Skeletal muscle tissue (tissue), 4 donors: ENCODE measurements around the gene FCF1. TPM values are rescaled to one million over a fixed set of nuclear protein-coding genes. Genes with fewer than 3 reads are reported as not detected.

Source experiments
- H3K27ac ChIP-seq: one replicate; pipeline ENCODE4 v1.7.0; 2013; ENCODE audit warnings: mild to moderate bottlenecking, low read depth, low read length, inconsistent platforms
- H3K27me3 ChIP-seq, 3 donors: one replicate each; pipeline ENCODE4 v1.7.0; 2013; ENCODE audit warnings: low read length in 3 of 3; ENCODE audit not compliant: control insufficient read depth in 3 of 3, insufficient read depth in 3 of 3
- H3K36me3 ChIP-seq, 3 donors: one replicate each; pipeline ENCODE4 v1.7.0; 2013; ENCODE audit warnings: low read length in 3 of 3; ENCODE audit not compliant: control insufficient read depth in 3 of 3, insufficient read depth in 3 of 3
- H3K4me1 ChIP-seq, 3 donors: one replicate each; pipeline ENCODE4 v1.7.0; 2013; ENCODE audit warnings: low read length in 3 of 3, mild to moderate bottlenecking in 3 of 3; ENCODE audit not compliant: control insufficient read depth in 3 of 3, insufficient read depth in 3 of 3
- H3K4me3 ChIP-seq, 3 donors: one replicate each; pipeline ENCODE4 v1.7.0; 2013; ENCODE audit warnings: low read length in 3 of 3
- H3K9ac ChIP-seq, 3 donors: one replicate each; pipeline ENCODE4 v1.7.0; 2013; ENCODE audit warnings: low read length in 3 of 3, mild to moderate bottlenecking in 3 of 3, moderate library complexity in 2 of 3, low read depth in 1 of 3
- H3K9me3 ChIP-seq, 3 donors: one replicate each; pipeline ENCODE4 v1.7.0; 2013; ENCODE audit warnings: low read length in 3 of 3; ENCODE audit not compliant: control insufficient read depth in 3 of 3
- total RNA-seq: library from RNA; depleted of rRNA; stranded (reverse); fragments of >200 nt; gene quantifications from one replicate; pipeline ENCODE4 v1.2.3, GENCODE V29; 2014
- donor health status: Osteomylitis.

The FCF1 gene
- total RNA-seq, 1 donor from 2014 or later: 15.1 TPM

DNA sequence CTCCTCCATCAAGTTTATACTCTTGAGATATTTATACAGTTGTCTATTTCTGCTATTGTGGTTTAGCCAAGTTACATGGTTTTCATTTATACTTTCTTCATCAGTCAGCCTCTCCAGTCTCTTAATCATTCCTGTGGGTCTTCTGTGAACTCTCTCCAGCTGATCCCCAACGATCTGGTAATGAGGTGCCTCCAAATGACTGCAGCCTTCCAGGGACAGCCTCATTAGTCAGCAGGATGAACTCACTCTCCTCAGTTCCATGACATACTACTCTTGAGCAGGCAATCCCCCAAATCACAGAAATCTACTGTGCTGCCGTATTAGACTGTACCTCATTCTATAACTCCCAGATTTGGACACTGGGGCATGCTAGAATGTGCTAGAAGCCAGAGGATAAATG, 15.4 kb upstream of the FCF1 start:
- Histone ChIP-seq H3K9ac (no peak overlapping the region), H3K9me3 (no peaks in the 10 kb centered on the region), H3K4me3 (no peak overlapping the region), H3K36me3 (peaks cover 2 to 6% (median 4%) of the 10 kb centered on the region in 3 donors), H3K4me1 (peaks cover 0 to 2% (median under 1%) of the 10 kb centered on the region in 3 donors), H3K27ac (no peak overlapping the region), H3K27me3 (no peaks in the 10 kb centered on the region)

- Histone ChIP-seq H3K4me3 (no peak overlapping the region), H3K36me3 (peaks cover 2 to 6% (median 4%) of the 10 kb centered on the region in 3 donors), H3K4me1 (no peaks in the 10 kb centered on the region), H3K27ac (no peak overlapping the region), H3K27me3 (no peaks in the 10 kb centered on the region), H3K9ac (no peak overlapping the region), H3K9me3 (no peaks in the 10 kb centered on the region)
These were observed 15.0 kb upstream of the FCF1 start for GRCh38 chr14:74697976-74698375.

- Histone ChIP-seq H3K27me3 (no peaks in the 10 kb centered on the region), H3K36me3 (peaks cover 2 to 6% (median 4%) of the 10 kb centered on the region in 3 donors), H3K4me1 (no peaks in the 10 kb centered on the region), H3K9me3 (no peaks in the 10 kb centered on the region), H3K27ac (no peak overlapping the region), H3K9ac (no peak overlapping the region), H3K4me3 (no peak overlapping the region)
These were observed 14.5 kb upstream of the FCF1 start for GRCh38 chr14:74698465-74698864.

GRCh38 chr14:74702293-74702692, 10.7 kb upstream of the FCF1 start:
- Histone ChIP-seq H3K27ac (no peak overlapping the region), H3K9ac (no peak overlapping the region), H3K4me1 (no peaks in the 10 kb centered on the region), H3K27me3 (no peaks in the 10 kb centered on the region), H3K9me3 (no peaks in the 10 kb centered on the region), H3K4me3 (no peak overlapping the region), H3K36me3 (peaks cover 1 to 4% (median 2%) of the 10 kb centered on the region in 3 donors)

- H3K4me1 ChIP-seq: no peaks in the 10 kb centered on the region
- H3K27ac ChIP-seq: no peak overlapping the region
- H3K4me3 ChIP-seq: no peak overlapping the region
- H3K9me3 ChIP-seq: no peaks in the 10 kb centered on the region
- peaks cover 0 to 2% (median 0%) of the 10 kb centered on the region in 3 donors for H3K36me3 ChIP-seq
- H3K9ac ChIP-seq: no peak overlapping the region
- H3K27me3 ChIP-seq: no peaks in the 10 kb centered on the region
These were observed 9.9 kb upstream of the FCF1 start for GRCh38 chr14:74703043-74703442.

- Histone ChIP-seq H3K27me3 (no peaks in the 10 kb centered on the region), H3K4me3 (no peak overlapping the region), H3K9ac (no peak overlapping the region), H3K27ac (no peak overlapping the region), H3K36me3 (peaks cover 0 to 2% (median 0%) of the 10 kb centered on the region in 3 donors), H3K4me1 (no peaks in the 10 kb centered on the region), H3K9me3 (no peaks in the 10 kb centered on the region)
These were observed 8.3 kb upstream of the FCF1 start for GRCh38 chr14:74704656-74705055.

- no peak overlapping the region for H3K27ac ChIP-seq
- H3K9me3 ChIP-seq: no peaks in the 10 kb centered on the region
- H3K4me3 ChIP-seq: no peak overlapping the region
- peaks cover 0 to 2% (median 0%) of the 10 kb centered on the region in 3 donors for H3K36me3 ChIP-seq
- no peaks in the 10 kb centered on the region for H3K27me3 ChIP-seq
- peaks cover 0 to 3% (median 3%) of the 10 kb centered on the region in 3 donors for H3K4me1 ChIP-seq
- no peak overlapping the region for H3K9ac ChIP-seq
These were observed 7.1 kb upstream of the FCF1 start for GRCh38 chr14:74705613-74706500.

DNA sequence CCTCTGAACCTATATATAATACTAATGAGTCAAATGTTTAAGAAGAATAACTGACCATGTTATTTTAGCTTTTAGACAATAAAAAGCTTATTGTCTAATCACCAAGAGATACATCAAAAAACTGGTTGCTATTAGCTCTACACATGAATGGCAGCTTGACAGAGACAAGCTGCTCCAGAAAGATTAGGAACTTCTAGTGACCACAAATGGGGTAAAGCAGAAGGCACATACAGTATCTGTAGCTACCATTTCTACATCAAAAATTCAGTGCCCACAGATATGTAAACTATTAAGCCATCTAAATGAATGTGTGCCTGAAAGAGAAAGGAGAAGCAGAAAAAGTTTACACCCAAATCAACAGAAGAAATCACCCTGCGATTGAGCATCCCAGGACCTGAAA, 2.5 kb upstream of the FCF1 start:
- no peak overlapping the region for H3K9ac ChIP-seq
- no peaks in the 10 kb centered on the region for H3K9me3 ChIP-seq
- H3K27ac ChIP-seq: no peak overlapping the region
- H3K36me3 ChIP-seq: peaks cover 0 to 3% (median 2%) of the 10 kb centered on the region in 3 donors
- H3K27me3 ChIP-seq: no peaks in the 10 kb centered on the region
- H3K4me1 ChIP-seq: peaks cover 4 to 16% (median 10%) of the 10 kb centered on the region in 3 donors
- no peak overlapping the region for H3K4me3 ChIP-seq

GRCh38 chr14:74711651-74712050, 1.3 kb upstream of the FCF1 start:
- Histone ChIP-seq H3K9me3 (no peaks in the 10 kb centered on the region), H3K9ac (no peak overlapping the region), H3K36me3 (peaks cover 0 to 14% (median 5%) of the 10 kb centered on the region in 3 donors), H3K4me1 (peaks cover 4 to 16% (median 10%) of the 10 kb centered on the region in 3 donors), H3K27ac (no peak overlapping the region), H3K27me3 (no peaks in the 10 kb centered on the region), H3K4me3 (no peak overlapping the region)

DNA sequence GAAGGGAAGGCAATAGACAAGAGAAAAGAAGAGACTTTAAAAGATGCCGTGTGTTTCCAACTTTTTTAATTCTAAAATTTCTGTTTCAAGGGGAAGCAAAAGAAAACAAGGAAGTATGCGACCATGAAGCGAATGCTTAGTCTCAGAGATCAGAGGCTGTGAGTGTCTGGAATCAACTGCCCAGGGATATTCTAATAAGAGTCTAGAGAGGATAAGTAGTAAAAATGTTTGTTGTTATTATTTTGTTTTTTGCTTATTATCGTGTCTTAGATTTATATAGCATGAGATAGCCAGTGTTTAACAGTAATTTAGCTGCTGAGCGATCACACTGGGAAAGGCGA, 421 bp downstream of the FCF1 start:
- peak overlapping the region; percentile 79 for H3K27ac ChIP-seq
- peak overlapping the region; percentile 81 to 96 (median 92) for H3K9ac ChIP-seq
- H3K4me3 ChIP-seq: peak overlapping the region; percentile 80 to 100 (median 86)

More for the DNA sequence above, 421 bp downstream of the FCF1 start:
- H3K9me3 ChIP-seq: no peaks in the 10 kb centered on the region
- H3K36me3 ChIP-seq: peaks cover 3 to 26% (median 18%) of the 10 kb centered on the region in 3 donors
- H3K27me3 ChIP-seq: no peaks in the 10 kb centered on the region
- H3K4me1 ChIP-seq: peaks cover 4 to 16% (median 10%) of the 10 kb centered on the region in 3 donors
